GM12878 (cell line): ENCODE data around the gene SHH. TPM values are rescaled to one million over a fixed set of nuclear protein-coding genes. Genes with fewer than 3 reads are reported as not detected.

Experiments
- ATAC-seq: fragments of 200-7000 bp; cut with Tn5 transposase; 3 replicates; pipeline ENCODE4 v1.9.1; 2020; ENCODE audit warnings: mild to moderate bottlenecking, moderate library complexity
- BruUV-seq: library from RNA; stranded (reverse); fragments of 400-500 nt; replicated peaks from 2 replicates; lab custom pipeline; 2021; lab: Mats Ljungman, UMichigan
- CTCF ChIA-PET: fragments of 300-600 bp; sonication (Branson Sonifier 250); formaldehyde crosslinking; extraction: SDS; loops from one replicate; lab custom pipeline; 2021; ENCODE audit warnings: inconsistent platforms; lab: Yijun Ruan, JAX
- POLR2A ChIA-PET: fragments of 350-600 bp; formaldehyde crosslinking; extraction: SDS; loops from one replicate; lab custom pipeline; 2021; ENCODE audit warnings: inconsistent platforms; lab: Charles Lee
- RAD21 ChIA-PET: fragments of 300-600 bp; sonication (Branson Sonifier 250); formaldehyde crosslinking; loops from one replicate; lab custom pipeline; 2023; ENCODE audit warnings: antibody characterized with exemption; ENCODE audit not compliant: unreplicated experiment; lab: Charles Lee
- SMC1A ChIA-PET: fragments of 300-600 bp; sonication (Branson Sonifier 250); formaldehyde crosslinking; loops from one replicate; lab custom pipeline; 2023; ENCODE audit not compliant: unreplicated experiment, uncharacterized antibody; lab: Charles Lee
- DNase-seq: peaks from one replicate; pipeline ENCODE4 v3.0.0-alpha.2; 2011; ENCODE audit warnings: low read depth, low spot score
- FAIRE-seq: peaks from 3 replicates; lab custom pipeline; 2011; peaks lifted over from hg19 to GRCh38; lab: Jason Lieb, UNC
- H2AFZ ChIP-seq: 2 replicates; pipeline ENCODE4 v1.6.0; 2011; ENCODE audit warnings: low read depth, low read length, control low read depth; ENCODE audit not compliant: control insufficient read depth
- H3K27ac ChIP-seq: 2 replicates; pipeline ENCODE4 v1.5.1; 2011; ENCODE audit warnings: control low read depth; ENCODE audit not compliant: control insufficient read depth, insufficient read depth
- H3K27me3 ChIP-seq, 2 experiments: replicated peaks in 1 of 2; 2 replicates each; pipeline versions ENCODE4 v1.6.0 to v1.6.1; 2011; ENCODE audit warnings: low read length in 1 of 2; ENCODE audit not compliant: control insufficient read depth in 2 of 2, insufficient read depth in 2 of 2
- H3K36me3 ChIP-seq, 2 experiments: 2 replicates each; pipeline ENCODE4 v1.5.1; 2011; ENCODE audit warnings: low read length in 1 of 2; ENCODE audit not compliant: control insufficient read depth in 2 of 2, insufficient read depth in 2 of 2
- H3K4me1 ChIP-seq: 2 replicates; pipeline ENCODE4 v1.6.1; 2011; ENCODE audit warnings: mild to moderate bottlenecking, low read length, moderate library complexity, mixed read lengths; ENCODE audit not compliant: control insufficient read depth, insufficient read depth
- H3K4me2 ChIP-seq: 2 replicates; pipeline ENCODE4 v1.6.0; 2011; ENCODE audit warnings: control low read depth; ENCODE audit not compliant: control insufficient read depth, insufficient read depth
- H3K4me3 ChIP-seq: fragments of 200-600 bp; sonication (generic); 2 replicates; pipeline ENCODE4 v1.5.1; 2016
- H3K79me2 ChIP-seq: 2 replicates; pipeline ENCODE4 v1.6.0; 2011; ENCODE audit warnings: low read length; ENCODE audit not compliant: control insufficient read depth, insufficient read depth
- H3K9ac ChIP-seq: 2 replicates; pipeline ENCODE4 v1.8.0; 2011; ENCODE audit warnings: low read length, control low read depth, mixed read lengths; ENCODE audit not compliant: control insufficient read depth, insufficient read depth
- H3K9me3 ChIP-seq: replicated peaks from 3 replicates; pipeline ENCODE4 v1.5.1; 2011; ENCODE audit warnings: mild to moderate bottlenecking, low read length; ENCODE audit not compliant: control insufficient read depth, insufficient read depth
- H4K20me1 ChIP-seq: 2 replicates; pipeline ENCODE4 v1.6.0; 2011; ENCODE audit not compliant: control insufficient read depth, insufficient read depth
- BACH1 ChIP-seq: fragments of 450-650 bp; IDR thresholded peaks from 2 replicates; pipeline ENCODE4 v1.6.1; 2017; ENCODE audit warnings: mild to moderate bottlenecking, borderline replicate concordance
- HCFC1 ChIP-seq: fragments of 150-350 bp; IDR thresholded peaks from 2 replicates; pipeline ENCODE4 v1.6.1; 2014; ENCODE audit warnings: low read length
- NR2F1 ChIP-seq: fragments of 450-650 bp; conservative IDR thresholded peaks from 2 replicates; pipeline ENCODE4 v1.6.1; 2017; ENCODE audit warnings: mild to moderate bottlenecking
- RAD21 ChIP-seq: IDR thresholded peaks from 2 replicates; pipeline ENCODE4 v1.6.1; 2011; ENCODE audit warnings: mild to moderate bottlenecking, low read depth, low read length, moderate library complexity; ENCODE audit not compliant: insufficient read depth
- TARDBP ChIP-seq: IDR thresholded peaks from 2 replicates; pipeline ENCODE4 v1.6.1; 2016; ENCODE audit warnings: borderline replicate concordance
- WGBS: methylation state at CpG from one replicate; pipeline ENCODE4 v1.1.6; 2016; ENCODE audit warnings: low lambda C conversion rate; ENCODE audit not compliant: insufficient replicate concordance, insufficient coverage; ENCODE audit errors: missing lambda C conversion rate; 5-methylcytosine and 5-hydroxymethylcytosine counted together
- in situ Hi-C: fragments of 300-500 bp; cut with MboI; formaldehyde crosslinking; loops from 9 replicates; pipeline ENCODE4 v1.14.3; 2018; ENCODE audit warnings: mixed read lengths
- intact Hi-C: fragments of 100-400 bp; cut with micrococcal nuclease; formaldehyde crosslinking; loops from one replicate; pipeline ENCODE4 v1.14.2; 2022; ENCODE audit not compliant: unreplicated experiment
- polyA plus RNA-seq, 11 experiments: library from polyadenylated mRNA; depleted of rRNA in 4 of 11; unstranded in 6 of 11; stranded (reverse) in 5 of 11; fragments of >200 nt; fragmentation: Nextera tagmentation in 4 of 11; fragmentation: Illumina TruSeq in 1 of 11; extraction: Ambion mirVana in 4 of 11; extraction: Trizol in 1 of 11; gene quantifications; 1 replicate in 1 of 11; 2 replicates in 10 of 11; pipeline versions ENCODE4 v1.2.1 to v1.2.3, GENCODE V29; 2011 to 2016; ENCODE audit warnings: inconsistent platforms in 2 of 11, missing spikeins in 2 of 11, low read depth in 1 of 11
- total RNA-seq, 4 experiments: library from RNA; depleted of rRNA in 3 of 4; stranded (reverse); fragments of >200 nt in 3 of 4; fragmentation: Illumina TruSeq in 1 of 4; extraction: Trizol in 1 of 4; gene quantifications; 2 replicates each; pipeline versions ENCODE4 v1.2.1 to v1.2.3, GENCODE V29; 2013 to 2021
- TF ChIP-seq, protein P1 (sequence below): fragments of 150-350 bp; IDR thresholded peaks from 2 replicates; pipeline ENCODE4 v1.6.1; 2014; ENCODE audit warnings: mild to moderate bottlenecking, low read depth, low read length
- TF ChIP-seq, protein P2 (sequence below): fragments of 450-650 bp; IDR thresholded peaks from 2 replicates; pipeline ENCODE4 v1.6.1; 2017; ENCODE audit warnings: antibody characterized with exemption, mild to moderate bottlenecking, moderate library complexity
- TF ChIP-seq, protein P3 (sequence below): fragments of 450-650 bp; IDR thresholded peaks from 2 replicates; pipeline ENCODE4 v1.6.1; 2014; ENCODE audit warnings: mild to moderate bottlenecking

Gene SHH
- total and polyA plus RNA-seq, 10 of the 15 experiments (the other 5 are each of a cell fraction or from before 2014, with no cell fraction given) = not detected

DNA sequence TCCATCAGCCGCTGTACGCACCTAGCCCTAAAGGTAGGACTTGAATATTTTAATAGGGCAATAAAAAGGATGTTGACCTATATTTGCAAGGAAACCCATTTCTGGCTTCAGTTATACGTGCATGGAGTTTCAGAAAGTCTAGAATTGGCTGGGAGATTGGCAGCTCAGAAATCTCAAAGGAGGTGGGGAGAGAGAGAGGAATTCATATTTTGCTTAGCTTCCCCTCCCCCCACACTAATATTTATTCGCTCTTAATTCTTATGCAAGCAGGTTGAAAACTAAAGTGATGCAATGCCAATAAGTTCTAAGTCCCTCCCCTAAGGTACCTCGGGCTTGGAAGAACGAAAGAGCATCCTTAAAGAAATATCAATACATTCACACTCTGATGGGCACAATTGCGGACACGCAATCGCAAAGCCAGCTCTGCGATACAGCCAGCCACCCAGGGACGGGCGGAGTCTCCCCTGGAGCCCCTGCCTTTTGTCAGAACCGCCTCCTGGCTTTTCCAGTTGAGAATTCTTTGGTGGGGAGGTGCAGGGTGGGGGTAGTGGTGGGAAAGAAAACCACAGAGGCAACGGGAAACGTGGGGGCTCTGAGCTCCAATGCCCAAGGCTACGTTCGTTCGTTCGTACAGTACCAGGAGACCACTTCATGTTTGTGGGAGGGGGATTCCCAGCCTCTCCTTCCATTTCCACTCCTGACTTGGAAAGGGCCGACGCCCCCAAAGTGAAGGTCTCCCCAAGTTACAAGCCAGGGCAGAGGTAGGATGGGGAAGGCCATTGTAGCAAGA lies 1.3 kb downstream of the SHH start (continued):
- TF ChIP-seq HCFC1 = no peak

DNA sequence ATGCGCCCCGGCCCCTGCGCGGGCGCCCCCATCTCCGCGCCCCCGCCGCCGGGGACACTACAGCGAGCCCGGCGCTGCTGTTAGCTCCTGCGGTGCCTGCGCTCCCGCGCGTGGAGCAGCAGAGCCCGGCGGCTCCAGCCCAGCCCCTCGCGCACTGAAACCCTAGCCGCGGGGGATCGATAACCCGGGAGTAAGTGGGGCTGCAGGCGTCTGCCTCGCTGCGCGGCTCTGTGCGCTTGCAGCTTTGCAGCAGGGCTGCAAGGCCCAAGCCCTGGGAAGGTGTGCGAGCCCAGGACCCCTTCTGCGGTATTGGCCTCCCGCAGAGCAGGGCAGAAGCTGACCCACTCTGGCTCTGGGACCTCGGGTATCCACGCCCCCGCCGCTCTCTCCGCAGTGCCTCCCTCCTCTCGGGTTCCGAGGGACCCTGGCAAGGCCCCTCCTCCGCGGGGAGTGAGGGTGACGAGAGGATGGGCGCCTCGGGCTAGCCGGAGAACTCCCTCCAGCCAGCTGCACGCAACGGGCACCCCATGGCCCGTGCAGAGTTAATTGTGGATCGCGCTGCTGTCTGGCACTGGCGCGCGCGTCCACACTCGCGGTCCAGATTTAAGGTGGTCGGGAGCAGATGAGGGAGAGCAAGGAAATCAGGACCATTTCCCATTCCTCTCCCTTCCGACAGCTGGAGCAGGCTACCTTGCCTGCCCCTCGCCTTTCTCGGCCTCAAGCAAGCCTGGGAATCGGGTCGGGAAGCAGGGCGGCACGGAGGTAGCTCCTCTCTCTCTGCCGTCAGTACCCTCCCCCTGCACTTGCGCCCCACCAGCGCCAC lies 2.1 kb downstream of the SHH start:
- Histone ChIP-seq H3K9me3 (no peaks in the 10 kb centered on the region), H4K20me1 (no peaks in the 10 kb centered on the region), H3K79me2 (no peaks in the 10 kb centered on the region), H3K9ac (no peak overlapping the region), H3K4me3 (no peak overlapping the region), H2AFZ (no peak overlapping the region), H3K4me1 (no peaks in the 10 kb centered on the region), H3K27ac (no peak overlapping the region), H3K36me3 (no peaks in the 10 kb centered on the region), H3K4me2 (no peak overlapping the region), H3K27me3 (peaks cover 11 to 15% of the 10 kb centered on the region in 2 experiments)
- SMC1A ChIA-PET = no interaction called here
- CTCF ChIA-PET = no interaction called here
- no peak for DNase-seq
- FAIRE-seq = no peak
- RAD21 ChIA-PET = no interaction called here
- TF ChIP-seq, protein P1, sequence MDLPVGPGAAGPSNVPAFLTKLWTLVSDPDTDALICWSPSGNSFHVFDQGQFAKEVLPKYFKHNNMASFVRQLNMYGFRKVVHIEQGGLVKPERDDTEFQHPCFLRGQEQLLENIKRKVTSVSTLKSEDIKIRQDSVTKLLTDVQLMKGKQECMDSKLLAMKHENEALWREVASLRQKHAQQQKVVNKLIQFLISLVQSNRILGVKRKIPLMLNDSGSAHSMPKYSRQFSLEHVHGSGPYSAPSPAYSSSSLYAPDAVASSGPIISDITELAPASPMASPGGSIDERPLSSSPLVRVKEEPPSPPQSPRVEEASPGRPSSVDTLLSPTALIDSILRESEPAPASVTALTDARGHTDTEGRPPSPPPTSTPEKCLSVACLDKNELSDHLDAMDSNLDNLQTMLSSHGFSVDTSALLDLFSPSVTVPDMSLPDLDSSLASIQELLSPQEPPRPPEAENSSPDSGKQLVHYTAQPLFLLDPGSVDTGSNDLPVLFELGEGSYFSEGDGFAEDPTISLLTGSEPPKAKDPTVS = no peak
- TF ChIP-seq, protein P2, sequence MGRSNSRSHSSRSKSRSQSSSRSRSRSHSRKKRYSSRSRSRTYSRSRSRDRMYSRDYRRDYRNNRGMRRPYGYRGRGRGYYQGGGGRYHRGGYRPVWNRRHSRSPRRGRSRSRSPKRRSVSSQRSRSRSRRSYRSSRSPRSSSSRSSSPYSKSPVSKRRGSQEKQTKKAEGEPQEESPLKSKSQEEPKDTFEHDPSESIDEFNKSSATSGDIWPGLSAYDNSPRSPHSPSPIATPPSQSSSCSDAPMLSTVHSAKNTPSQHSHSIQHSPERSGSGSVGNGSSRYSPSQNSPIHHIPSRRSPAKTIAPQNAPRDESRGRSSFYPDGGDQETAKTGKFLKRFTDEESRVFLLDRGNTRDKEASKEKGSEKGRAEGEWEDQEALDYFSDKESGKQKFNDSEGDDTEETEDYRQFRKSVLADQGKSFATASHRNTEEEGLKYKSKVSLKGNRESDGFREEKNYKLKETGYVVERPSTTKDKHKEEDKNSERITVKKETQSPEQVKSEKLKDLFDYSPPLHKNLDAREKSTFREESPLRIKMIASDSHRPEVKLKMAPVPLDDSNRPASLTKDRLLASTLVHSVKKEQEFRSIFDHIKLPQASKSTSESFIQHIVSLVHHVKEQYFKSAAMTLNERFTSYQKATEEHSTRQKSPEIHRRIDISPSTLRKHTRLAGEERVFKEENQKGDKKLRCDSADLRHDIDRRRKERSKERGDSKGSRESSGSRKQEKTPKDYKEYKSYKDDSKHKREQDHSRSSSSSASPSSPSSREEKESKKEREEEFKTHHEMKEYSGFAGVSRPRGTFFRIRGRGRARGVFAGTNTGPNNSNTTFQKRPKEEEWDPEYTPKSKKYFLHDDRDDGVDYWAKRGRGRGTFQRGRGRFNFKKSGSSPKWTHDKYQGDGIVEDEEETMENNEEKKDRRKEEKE = no peak
- TF ChIP-seq BACH1 = no peak
- no peak for TF ChIP-seq NR2F1
- TF ChIP-seq TARDBP = no peak
- TF ChIP-seq, protein P3, sequence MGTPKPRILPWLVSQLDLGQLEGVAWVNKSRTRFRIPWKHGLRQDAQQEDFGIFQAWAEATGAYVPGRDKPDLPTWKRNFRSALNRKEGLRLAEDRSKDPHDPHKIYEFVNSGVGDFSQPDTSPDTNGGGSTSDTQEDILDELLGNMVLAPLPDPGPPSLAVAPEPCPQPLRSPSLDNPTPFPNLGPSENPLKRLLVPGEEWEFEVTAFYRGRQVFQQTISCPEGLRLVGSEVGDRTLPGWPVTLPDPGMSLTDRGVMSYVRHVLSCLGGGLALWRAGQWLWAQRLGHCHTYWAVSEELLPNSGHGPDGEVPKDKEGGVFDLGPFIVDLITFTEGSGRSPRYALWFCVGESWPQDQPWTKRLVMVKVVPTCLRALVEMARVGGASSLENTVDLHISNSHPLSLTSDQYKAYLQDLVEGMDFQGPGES = no peak
- no peak for TF ChIP-seq RAD21
- no TSS peak for BruUV-seq
- 40% methylated on average over 55 of the region's 69 CpGs for WGBS
- POLR2A ChIA-PET = no interaction called here
- intact Hi-C loops = loop anchor here (10.0 kb wide), 2 partner anchors 345 to 835 kb away; partner anchors contain the start of gene RNF32
- no peak for ATAC-seq
- in situ Hi-C loops = loop anchor here (25.0 kb wide), 1 partner anchor 1452 kb away; no protein-coding TSS in a partner anchor
